Cerebellar cortex (tissue), 1 donor: ENCODE results near the gene NVL.

Source experiments
- DNase-seq: peaks from one replicate; pipeline ENCODE4 v3.0.0-alpha.2; 2015; ENCODE audit warnings: low spot score

NVL gene

GRCh38 chr1:224196813-224197600, 133.0 kb downstream of the NVL start:
- no peak for DNase-seq

DNA sequence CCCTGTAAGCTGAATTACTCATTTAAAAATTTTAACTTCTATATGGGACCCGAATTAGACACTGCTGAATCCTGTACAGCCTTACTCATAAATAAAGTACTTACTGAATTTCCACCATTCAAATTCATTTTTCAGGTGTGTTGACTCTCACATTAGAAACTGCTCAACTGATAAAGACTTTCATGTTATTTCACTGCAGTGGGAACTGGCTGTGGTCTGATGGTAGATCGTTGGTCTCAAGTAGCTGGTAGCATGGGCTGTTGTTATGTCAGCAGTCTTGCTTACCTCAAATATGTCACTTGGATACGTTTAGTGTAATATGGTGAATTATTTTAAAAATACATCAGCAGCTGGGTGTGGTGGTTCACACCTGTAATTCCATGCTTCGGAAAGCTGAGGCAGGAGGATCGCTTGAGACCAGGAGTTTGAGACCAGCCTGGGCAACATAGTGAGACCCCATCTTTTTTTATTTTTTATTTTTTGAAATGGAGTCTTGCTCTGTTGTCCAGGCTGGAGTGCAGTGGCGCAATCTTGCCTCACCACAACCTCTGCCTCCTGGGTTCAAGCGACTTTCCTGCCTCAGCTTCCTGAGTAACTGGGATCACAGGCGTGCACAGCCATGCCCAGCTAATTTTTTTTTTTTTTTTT, 136.5 kb downstream of the NVL start:
- DNase-seq: no peak

DNA sequence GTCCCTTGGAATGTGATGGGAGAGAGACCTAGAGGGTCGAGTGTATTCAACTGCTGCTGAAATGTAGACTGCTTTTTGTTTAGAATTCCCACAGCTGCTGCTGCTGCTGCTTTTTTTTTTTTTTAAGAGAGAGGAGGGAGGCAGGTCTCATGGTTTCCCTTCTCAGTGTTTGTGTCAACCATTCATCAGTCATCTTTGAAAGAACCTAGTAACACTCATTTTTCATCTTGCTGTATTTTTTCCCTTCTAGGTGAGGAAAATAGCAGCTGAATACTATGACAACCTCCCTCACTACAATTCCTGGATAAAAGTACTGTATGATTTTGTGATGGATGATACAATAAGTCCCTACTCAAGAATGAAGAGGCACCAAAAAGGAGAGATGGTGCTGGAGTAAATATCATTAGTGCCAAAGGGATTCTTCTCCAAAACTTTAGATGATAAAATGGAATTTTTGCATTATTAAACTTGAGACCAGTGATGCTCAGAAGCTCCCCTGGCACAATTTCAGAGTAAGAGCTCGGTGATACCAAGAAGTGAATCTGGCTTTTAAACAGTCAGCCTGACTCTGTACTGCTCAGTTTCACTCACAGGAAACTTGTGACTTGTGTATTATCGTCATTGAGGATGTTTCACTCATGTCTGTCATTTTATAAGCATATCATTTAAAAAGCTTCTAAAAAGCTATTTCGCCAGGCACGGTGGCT, 137.7 kb downstream of the NVL start:
- no peak for DNase-seq

DNA sequence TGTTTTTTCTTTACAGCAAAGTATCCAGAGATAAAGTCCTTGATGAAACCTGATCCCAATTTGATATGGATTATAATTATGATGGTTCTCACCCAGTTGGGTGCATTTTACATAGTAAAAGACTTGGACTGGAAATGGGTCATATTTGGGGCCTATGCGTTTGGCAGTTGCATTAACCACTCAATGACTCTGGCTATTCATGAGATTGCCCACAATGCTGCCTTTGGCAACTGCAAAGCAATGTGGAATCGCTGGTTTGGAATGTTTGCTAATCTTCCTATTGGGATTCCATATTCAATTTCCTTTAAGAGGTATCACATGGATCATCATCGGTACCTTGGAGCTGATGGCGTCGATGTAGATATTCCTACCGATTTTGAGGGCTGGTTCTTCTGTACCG, 140.4 kb downstream of the NVL start:
- DNase-seq: no peak

GRCh38 chr1:224188286-224188685, 141.7 kb downstream of the NVL start:
- no peak for DNase-seq

DNA sequence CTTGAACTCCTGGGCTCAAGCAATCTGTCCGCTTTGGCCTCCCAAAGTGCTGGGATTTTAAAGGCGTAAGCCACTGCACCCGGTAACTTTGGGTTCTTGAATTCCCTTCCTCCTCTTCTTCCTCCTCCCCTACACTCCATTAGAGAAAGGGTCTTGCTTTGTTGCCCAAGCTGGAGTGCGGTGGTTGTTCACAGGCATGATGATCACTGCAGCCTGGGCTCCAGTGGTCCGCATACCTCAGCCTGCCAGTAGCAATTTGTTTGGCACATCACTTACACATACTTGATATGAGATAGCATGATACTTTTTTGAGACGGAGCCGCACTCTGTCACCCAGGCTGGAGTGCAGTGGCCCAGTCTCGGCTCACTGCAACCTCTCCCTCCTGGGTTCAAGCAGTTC, 144.8 kb downstream of the NVL start:
- no peak for DNase-seq

DNA sequence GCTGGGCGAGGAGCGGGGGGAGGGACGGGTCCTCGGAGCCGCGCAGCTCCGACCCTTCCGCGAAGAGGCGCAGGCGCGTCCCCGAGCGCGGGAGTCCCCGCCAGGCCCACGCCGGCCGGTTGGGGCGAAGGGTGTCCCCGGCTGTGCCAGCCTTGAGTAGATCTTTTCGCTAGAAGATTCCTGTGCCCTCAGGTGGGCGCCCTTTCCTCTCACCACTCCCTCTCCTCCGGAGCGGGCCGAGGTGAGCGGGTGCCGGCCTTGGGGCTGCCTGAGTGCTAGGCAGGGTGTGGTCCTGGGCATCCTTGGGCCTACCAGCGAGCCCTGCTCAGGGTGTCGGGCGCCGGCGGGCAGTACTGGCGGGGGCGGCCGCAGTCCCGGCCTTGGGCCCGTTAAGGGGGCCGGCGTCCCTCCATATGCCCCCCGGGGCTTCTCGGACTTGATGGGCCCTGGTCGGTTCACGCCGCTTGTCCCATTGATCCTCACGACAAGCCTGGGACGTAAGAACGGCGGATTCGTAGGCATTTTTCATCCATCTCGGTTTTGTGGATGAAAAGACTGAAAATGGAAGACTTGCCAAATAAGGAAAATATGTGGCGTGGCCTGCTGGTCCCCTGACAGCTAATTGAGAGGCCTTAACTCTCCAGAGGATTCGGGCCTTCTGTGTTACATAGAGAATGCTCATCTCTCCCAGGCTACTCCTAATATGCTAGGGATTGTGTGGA, 146.2 kb downstream of the NVL start:
- DNase-seq: no peak

GRCh38 chr1:224182866-224183590, 146.9 kb downstream of the NVL start, which contains the start of gene DEGS1:
Gene DEGS1, plus strand, starts transcription at chr1:224183240. Its CDS starts 97 bp downstream, at chr1:224183337.
- peak; percentile 87 for DNase-seq

- peak; percentile 49 for DNase-seq
Observed at GRCh38 chr1:224182057-224182865, 147.7 kb downstream of the NVL start.

- DNase-seq: no peak
Observed at GRCh38 chr1:224181453-224181810, 148.5 kb downstream of the NVL start.

- no peak for DNase-seq
Observed at GRCh38 chr1:224180783-224181452, 149.1 kb downstream of the NVL start.

DNA sequence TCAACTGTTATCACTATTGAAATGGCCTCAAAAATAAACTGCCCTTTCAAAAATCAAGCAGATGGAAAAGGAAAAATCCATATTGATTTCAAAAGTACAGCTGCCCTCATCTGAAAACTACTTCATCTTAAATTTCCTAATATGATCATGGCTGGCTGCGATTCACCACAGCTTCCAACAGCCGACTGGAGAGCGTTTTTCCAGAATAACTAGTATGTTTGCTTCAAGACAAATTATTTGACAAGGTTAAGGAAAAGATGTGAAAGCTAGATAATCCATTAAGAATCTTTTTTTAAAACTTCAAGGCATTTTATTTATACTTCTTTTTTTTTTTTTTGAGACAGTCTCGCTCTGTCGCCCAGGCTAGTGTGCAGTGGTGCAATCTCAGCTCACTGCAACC, 151.1 kb downstream of the NVL start:
- no peak for DNase-seq

GRCh38 chr1:224177356-224177999, 152.5 kb downstream of the NVL start:
- no peak for DNase-seq
